H1 (cell line): Measurements from ENCODE around the gene TIAL1. TPM values are rescaled to one million over a fixed set of nuclear protein-coding genes. Genes with fewer than 3 reads are reported as not detected.

Source experiments
- CTCF ChIA-PET: fragments of 300-600 bp; sonication (Branson Sonifier 250); formaldehyde crosslinking; loops from one replicate; lab custom pipeline; 2021; ENCODE audit not compliant: partially characterized antibody; lab: Charles Lee
- POLR2A ChIA-PET: fragments of 300-600 bp; sonication (Branson Sonifier 250); formaldehyde crosslinking; loops from one replicate; lab custom pipeline; 2021; ENCODE audit warnings: inconsistent platforms; ENCODE audit not compliant: partially characterized antibody; lab: Charles Lee
- DNase-seq, 2 experiments: peaks; one replicate each; pipeline versions ENCODE4 v3.0.0 to v3.0.0-alpha.2; 2010 to 2022; ENCODE audit warnings: low spot score in 2 of 2, low read depth in 1 of 2, mixed read lengths in 1 of 2
- FAIRE-seq: peaks from 2 replicates; lab custom pipeline; 2011; peaks lifted over from hg19 to GRCh38; lab: Jason Lieb, UNC
- H2AFZ ChIP-seq: 2 replicates; pipeline ENCODE4 v1.8.1; 2012; ENCODE audit warnings: low read length, inconsistent platforms
- H2AK5ac ChIP-seq: 2 replicates; pipeline ENCODE4 v1.6.1; 2013; ENCODE audit warnings: low read depth, low read length
- H2BK120ac ChIP-seq: replicated peaks from 2 replicates; pipeline ENCODE3; 2013; ENCODE audit warnings: low read depth, low read length, inconsistent platforms
- H2BK12ac ChIP-seq: 2 replicates; pipeline ENCODE4 v1.6.1; 2013; ENCODE audit warnings: low read depth, low read length
- H2BK15ac ChIP-seq: 2 replicates; pipeline ENCODE4 v1.6.1; 2013; ENCODE audit warnings: low read length
- H2BK20ac ChIP-seq: 2 replicates; pipeline ENCODE4 v1.6.1; 2013; ENCODE audit warnings: low read length
- H2BK5ac ChIP-seq: 2 replicates; pipeline ENCODE4 v1.6.1; 2013; ENCODE audit warnings: low read depth, low read length
- H3K14ac ChIP-seq: 2 replicates; pipeline ENCODE4 v1.6.1; 2013; ENCODE audit warnings: inconsistent platforms; ENCODE audit not compliant: insufficient read length
- H3K18ac ChIP-seq: 2 replicates; pipeline ENCODE4 v1.6.1; 2013; ENCODE audit warnings: low read length; ENCODE audit errors: extremely low read depth
- H3K23ac ChIP-seq: 2 replicates; pipeline ENCODE4 v1.6.1; 2013; ENCODE audit warnings: inconsistent platforms; ENCODE audit not compliant: insufficient read length
- H3K23me2 ChIP-seq: 2 replicates; pipeline ENCODE4 v1.6.1; 2013; ENCODE audit warnings: low read depth, low read length
- H3K27ac ChIP-seq: 2 replicates; pipeline ENCODE4 v1.6.1; 2011; ENCODE audit warnings: low read depth, low read length, inconsistent platforms
- H3K27me3 ChIP-seq, 4 experiments: replicated peaks in 1 of 4; 1 replicate in 1 of 4; 2 replicates in 3 of 4; pipeline versions ENCODE4 v1.6.1 to v1.8.1; 2011 to 2013; ENCODE audit warnings: low read length in 3 of 4, mild to moderate bottlenecking in 3 of 4, inconsistent platforms in 2 of 4, mixed read lengths in 2 of 4, moderate library complexity in 1 of 4; ENCODE audit not compliant: control insufficient read depth in 3 of 4, insufficient read depth in 3 of 4; ENCODE audit errors: extremely low read depth in 1 of 4
- H3K36me3 ChIP-seq, 4 experiments: 2 replicates each; pipeline versions ENCODE4 v1.6.1 to v1.8.1; 2011 to 2013; ENCODE audit warnings: mild to moderate bottlenecking in 4 of 4, low read length in 3 of 4, moderate library complexity in 2 of 4, control low read depth in 1 of 4, inconsistent platforms in 1 of 4; ENCODE audit not compliant: insufficient read depth in 4 of 4, control insufficient read depth in 2 of 4
- H3K4ac ChIP-seq: replicated peaks from 2 replicates; pipeline ENCODE3; 2013; ENCODE audit warnings: low read length, low read depth, mixed read lengths, inconsistent platforms; ENCODE audit not compliant: insufficient read length
- H3K4me1 ChIP-seq, 4 experiments: replicated peaks in 1 of 4; 1 replicate in 1 of 4; 2 replicates in 3 of 4; pipeline versions ENCODE4 v1.6.1 to v1.8.1; 2011 to 2013; ENCODE audit warnings: low read length in 3 of 4, inconsistent platforms in 2 of 4, mixed read lengths in 1 of 4; ENCODE audit not compliant: insufficient read depth in 4 of 4, control insufficient read depth in 3 of 4
- H3K4me2 ChIP-seq, 2 experiments: 2 replicates each; pipeline versions ENCODE4 v1.6.1 to v1.8.1; 2011 to 2013; ENCODE audit warnings: low read depth in 2 of 2, low read length in 2 of 2, control low read depth in 1 of 2, inconsistent platforms in 1 of 2, mild to moderate bottlenecking in 1 of 2; ENCODE audit not compliant: insufficient read depth in 1 of 2
- H3K4me3 ChIP-seq, 4 experiments: fragments of 200-600, 300-600 bp in 1 of 4; sonication (generic), shearing (Covaris generic), sonication (Bioruptor Twin) in 1 of 4; 2 replicates each; pipeline versions ENCODE4 v1.5.1 to v1.8.1; 2011 to 2016; ENCODE audit warnings: low read length in 4 of 4, low read depth in 3 of 4, control low read depth in 2 of 4, inconsistent platforms in 2 of 4, mild to moderate bottlenecking in 2 of 4, mixed read lengths in 1 of 4, moderate library complexity in 1 of 4; ENCODE audit not compliant: insufficient read depth in 2 of 4; ENCODE audit errors: extremely low read depth in 1 of 4
- H3K56ac ChIP-seq: replicated peaks from 2 replicates; pipeline ENCODE3; 2013; ENCODE audit warnings: low read depth, mild to moderate bottlenecking, mixed read lengths, low read length, inconsistent platforms; ENCODE audit not compliant: insufficient read length
- H3K79me1 ChIP-seq: 2 replicates; pipeline ENCODE4 v1.6.1; 2013; ENCODE audit warnings: low read depth, low read length, control low read depth
- H3K79me2 ChIP-seq, 2 experiments: 2 replicates each; pipeline versions ENCODE4 v1.6.1 to v1.8.1; 2012 to 2013; ENCODE audit warnings: low read length in 2 of 2, mild to moderate bottlenecking in 2 of 2, inconsistent platforms in 1 of 2; ENCODE audit not compliant: insufficient read depth in 2 of 2, control insufficient read depth in 1 of 2
- H3K9ac ChIP-seq, 4 experiments: replicated peaks in 1 of 4; 1 replicate in 1 of 4; 2 replicates in 3 of 4; pipeline versions ENCODE4 v1.6.1 to v1.8.1; 2011 to 2013; ENCODE audit warnings: low read depth in 3 of 4, low read length in 3 of 4, control low read depth in 2 of 4, mild to moderate bottlenecking in 2 of 4, moderate library complexity in 2 of 4, inconsistent platforms in 1 of 4; ENCODE audit errors: extremely low read depth in 1 of 4
- H3K9me3 ChIP-seq, 2 experiments: 2 replicates each; pipeline versions ENCODE4 v1.6.1 to v1.8.1; 2012 to 2013; ENCODE audit warnings: mild to moderate bottlenecking in 2 of 2, moderate library complexity in 2 of 2, control low read depth in 1 of 2, inconsistent platforms in 1 of 2, low read depth in 1 of 2, low read length in 1 of 2, mixed read lengths in 1 of 2; ENCODE audit not compliant: insufficient read depth in 2 of 2
- H4K20me1 ChIP-seq, 2 experiments: replicated peaks in 1 of 2; 2 replicates each; pipeline versions ENCODE3 to v1.8.1; 2011 to 2013; ENCODE audit warnings: inconsistent platforms in 2 of 2, low read length in 2 of 2, mild to moderate bottlenecking in 1 of 2; ENCODE audit not compliant: insufficient read depth in 2 of 2, control insufficient read depth in 1 of 2
- H4K5ac ChIP-seq: 2 replicates; pipeline ENCODE4 v1.6.1; 2013; ENCODE audit warnings: low read length, low read depth, mixed read lengths, inconsistent platforms; ENCODE audit not compliant: insufficient read length
- H4K8ac ChIP-seq: 2 replicates; pipeline ENCODE4 v1.8.0; 2013; ENCODE audit warnings: mild to moderate bottlenecking, moderate library complexity, low read length, inconsistent platforms; ENCODE audit not compliant: insufficient read depth; ENCODE audit errors: extremely low read depth
- H4K91ac ChIP-seq: replicated peaks from 2 replicates; pipeline ENCODE3; 2013; ENCODE audit warnings: low read length, mixed read lengths, inconsistent platforms; ENCODE audit not compliant: insufficient read length
- ATF3 ChIP-seq: IDR thresholded peaks from 2 replicates; pipeline ENCODE4 v1.6.1; 2011; ENCODE audit warnings: low read depth, mild to moderate bottlenecking, low read length; ENCODE audit not compliant: insufficient read depth
- CBX5 ChIP-seq: fragments of 300-800, 300-1000 bp; sonication (generic); IDR thresholded peaks from 2 replicates; pipeline ENCODE4 v1.7.1; 2016; ENCODE audit warnings: antibody characterized with exemption, low read length, low read depth
- CTBP2 ChIP-seq: IDR thresholded peaks from 2 replicates; pipeline ENCODE4 v1.7.0; 2011; ENCODE audit warnings: borderline replicate concordance, mild to moderate bottlenecking, moderate library complexity, mixed read lengths, low read length; ENCODE audit not compliant: insufficient read depth, insufficient read length
- FOSL1 ChIP-seq: IDR thresholded peaks from 2 replicates; pipeline ENCODE4 v1.6.1; 2011; ENCODE audit warnings: mild to moderate bottlenecking, low read depth, low read length, moderate library complexity; ENCODE audit not compliant: insufficient read depth
- KDM4A ChIP-seq: IDR thresholded peaks from one replicate; pipeline ENCODE4 v1.7.1; 2012; ENCODE audit warnings: low read depth, mild to moderate bottlenecking, moderate library complexity, low read length, inconsistent platforms; ENCODE audit not compliant: severe bottlenecking
- KDM5A ChIP-seq: fragments of 200-600 bp; IDR thresholded peaks from 2 replicates; pipeline ENCODE4 v1.7.1; 2012; ENCODE audit warnings: mild to moderate bottlenecking, low read length, inconsistent platforms, mixed read lengths
- POLR2A ChIP-seq, 2 experiments: IDR thresholded peaks; 1 replicate in 1 of 2; 2 replicates in 1 of 2; pipeline ENCODE4 v1.6.1; 2011; ENCODE audit warnings: low read depth in 2 of 2, low read length in 2 of 2, mild to moderate bottlenecking in 2 of 2; ENCODE audit errors: control extremely low read depth in 1 of 2
- SRF ChIP-seq: IDR thresholded peaks from 2 replicates; pipeline ENCODE4 v1.6.1; 2011; ENCODE audit warnings: mild to moderate bottlenecking, low read depth, low read length, moderate library complexity
- ZNF274 ChIP-seq: IDR thresholded peaks from 2 replicates; pipeline ENCODE4 v1.7.0; 2012; ENCODE audit warnings: low read length, borderline replicate concordance; ENCODE audit errors: extremely low read depth
- WGBS, 2 experiments: shearing (Covaris generic) in 1 of 2; methylation state at CpG; one replicate each; pipeline versions ENCODE4 v1.1.6 to v1.1.7; 2013 to 2015; ENCODE audit warnings: low lambda C conversion rate in 2 of 2, mixed read lengths in 2 of 2, inconsistent platforms in 1 of 2, low coverage in 1 of 2, missing lambda C conversion rate in 1 of 2; ENCODE audit not compliant: insufficient replicate concordance in 2 of 2, insufficient coverage in 1 of 2, insufficient read length in 1 of 2; ENCODE audit errors: extremely low coverage in 1 of 2, missing lambda C conversion rate in 1 of 2; 5-methylcytosine and 5-hydroxymethylcytosine counted together
- polyA plus RNA-seq, 7 experiments: library from polyadenylated mRNA; depleted of rRNA in 3 of 7; stranded (reverse) in 5 of 7; unstranded in 2 of 7; fragments of >200 nt in 5 of 7; fragments of 200-250 nt in 2 of 7; gene quantifications; 1 replicate in 5 of 7; 2 replicates in 1 of 7; 4 replicates in 1 of 7; pipeline versions ENCODE4 v1.2.1 to v1.2.3, GENCODE V29; 2011 to 2013; ENCODE audit warnings: missing spikeins in 2 of 7, mixed read lengths in 2 of 7
- total RNA-seq: library from RNA; stranded (reverse); fragmentation: NEBNext Ultra II Directional; extraction: Animal tissue kit (Norgen Biotek cat#: 25700); gene quantifications from 2 replicates; pipeline ENCODE4 v1.2.1, GENCODE V29; 2021

The TIAL1 gene
- total and polyA plus RNA-seq, 2 of the 8 experiments (the other 6 are each of a cell fraction or from before 2014, with no cell fraction given), result 50.4 to 166 TPM

- H2BK5ac ChIP-seq, result no peak overlapping the region
- H4K5ac ChIP-seq, result no peak overlapping the region
- no peak overlapping the region for H2BK12ac ChIP-seq
- no peaks in the 10 kb centered on the region for H3K23me2 ChIP-seq
- no peak overlapping the region for H3K4me3 ChIP-seq
- H3K56ac ChIP-seq, result no peak overlapping the region
- TF ChIP-seq CTBP2 (no peak), FOSL1 (no peak), ATF3 (no peak), CBX5 (no peak), KDM4A (no peak), POLR2A (IDR thresholded peaks at IDR 0.05; ENCODE audit: control extremely low read depth in 1 of 2, low read depth in 2 of 2, low read length in 2 of 2) (no peak), KDM5A (no peak), ZNF274 (no peak), SRF (no peak)
- H2AFZ ChIP-seq, result no peak overlapping the region
- H3K18ac ChIP-seq, result no peak overlapping the region
- H2AK5ac ChIP-seq, result no peak overlapping the region
- no peak overlapping the region for H4K91ac ChIP-seq
- DNase-seq (no peak), FAIRE-seq (no peak)
- H2BK20ac ChIP-seq, result no peak overlapping the region
- H4K20me1 ChIP-seq, result no peaks in the 10 kb centered on the region
- H2BK120ac ChIP-seq, result no peak overlapping the region
- H3K4me2 ChIP-seq, result no peak overlapping the region
- no peaks in the 10 kb centered on the region for H3K36me3 ChIP-seq
- no peak overlapping the region for H3K27ac ChIP-seq
- H3K23ac ChIP-seq, result no peak overlapping the region
- no peaks in the 10 kb centered on the region for H3K9me3 ChIP-seq
- H3K14ac ChIP-seq, result no peak overlapping the region
- POLR2A ChIA-PET, result no interaction called here
- H3K4me1 ChIP-seq, result no peaks in the 10 kb centered on the region
- H4K8ac ChIP-seq, result 0 out of 2 replicates have a peak overlapping the region, but pooled peaks have one; percentile 46
- H3K27me3 ChIP-seq, result no peaks in the 10 kb centered on the region
- H3K79me2 ChIP-seq, result no peaks in the 10 kb centered on the region
- WGBS, 2 experiments, result 99% methylated on average over 4 of the region's 5 CpGs; no CpG with 5 or more reads in 1 of the 2 experiments
- H3K4ac ChIP-seq, result no peak overlapping the region
- no peak overlapping the region for H3K9ac ChIP-seq
- H3K79me1 ChIP-seq, result no peaks in the 10 kb centered on the region
- CTCF ChIA-PET, result interaction anchor here (1.5 to 8.8 kb wide), 2 partner anchors 13 to 20 kb away, joined by 3 to 55 read pairs; partner anchors contain the start of gene BAG3
- no peak overlapping the region for H2BK15ac ChIP-seq
These were observed 33.5 kb upstream of the TIAL1 start for GRCh38 chr10:119630300-119630699.
